Thoracic aorta (tissue), 2 donors: Measurements from ENCODE around the gene MYL6B. TPM values are rescaled to one million over a fixed set of nuclear protein-coding genes. Genes with fewer than 3 reads are reported as not detected.
"Not testable (repeated sequence)": the region's sequence is repeated elsewhere in the genome, so short reads cannot be mapped to it uniquely, and the experiment has no call there.

Experiments used
- ATAC-seq: fragments of 150-250 bp; one replicate; pipeline ENCODE4 v1.8.0; 2017; ENCODE audit warnings: low read depth; ENCODE audit not compliant: insufficient number of reproducible peaks, low FRiP score
- DNase-seq: peaks from one replicate; pipeline ENCODE4 v3.0.0-alpha.2; 2020; ENCODE audit warnings: low spot score
- H3K27ac ChIP-seq, 2 donors: fragments of 200-600 bp; sonication (generic); 1 replicate in 1 of 2; 2 replicates in 1 of 2; pipeline ENCODE4 v1.5.1; 2016; ENCODE audit warnings: mild to moderate bottlenecking in 2 of 2, moderate library complexity in 2 of 2
- H3K27me3 ChIP-seq: fragments of 200-600 bp; sonication (generic); replicated peaks from 2 replicates; pipeline ENCODE4 v1.6.0; 2016; ENCODE audit warnings: mild to moderate bottlenecking; ENCODE audit not compliant: insufficient read depth
- H3K36me3 ChIP-seq: fragments of 200-600 bp; sonication (generic); one replicate; pipeline ENCODE4 v1.5.1; 2016
- H3K4me1 ChIP-seq, 2 donors: fragments of 200-600 bp; sonication (generic); 1 replicate in 1 of 2; 2 replicates in 1 of 2; pipeline versions ENCODE4 v1.5.1 to v1.6.0; 2016; ENCODE audit warnings: low read depth in 2 of 2, mild to moderate bottlenecking in 1 of 2; ENCODE audit not compliant: control insufficient read depth in 1 of 2
- H3K4me3 ChIP-seq: fragments of 200-600 bp; sonication (generic); 2 replicates; pipeline ENCODE4 v1.5.1; 2016; ENCODE audit warnings: mild to moderate bottlenecking
- H3K9me3 ChIP-seq: fragments of 200-600 bp; sonication (generic); 2 replicates; pipeline ENCODE4 v1.5.1; 2016
- CTCF ChIP-seq: fragments of 200-600 bp; sonication (generic); IDR thresholded peaks from one replicate; pipeline ENCODE4 v1.5.1; 2019; ENCODE audit warnings: antibody characterized with exemption
- total RNA-seq, 2 donors: library from RNA; depleted of rRNA; stranded (reverse); fragments of >200 nt; gene quantifications; one replicate each; pipeline versions ENCODE4 v1.1.0 to v1.2.3, GENCODE V29; 2016

MYL6B gene
- total RNA-seq, 2 donors from 2014 or later: 17.1 to 19.1 TPM

GRCh38 chr12:56115329-56115728, 37.1 kb upstream of the MYL6B start:
- Histone ChIP-seq H3K27ac (peak overlapping the region; percentile 97 to 99), H3K36me3 (peaks cover 28% of the 10 kb centered on the region), H3K27me3 (no peaks in the 10 kb centered on the region), H3K9me3 (no peaks in the 10 kb centered on the region), H3K4me3 (peak overlapping the region; percentile 97), H3K4me1 (peaks cover 7 to 26% of the 10 kb centered on the region in 2 donors)
- no peak for TF ChIP-seq CTCF
- no peak for ATAC-seq
- DNase-seq: no peak

GRCh38 chr12:56116267-56117081, 35.9 kb upstream of the MYL6B start, which contains the start of gene RPL41:
Gene RPL41 (plus strand): TSS chr12:56116633.
- ATAC-seq (peak; percentile 75), DNase-seq (peak; percentile 70)
- TF ChIP-seq CTCF: no peak
- Histone ChIP-seq H3K9me3 (no peaks in the 10 kb centered on the region), H3K36me3 (peaks cover 26% of the 10 kb centered on the region), H3K4me3 (peak within 1 kb of the TSS; percentile 97), H3K27me3 (no peaks in the 10 kb centered on the region), H3K27ac (peak within 1 kb of the TSS; percentile 97 to 99), H3K4me1 (peaks cover 7 to 27% of the 10 kb centered on the region in 2 donors)

GRCh38 chr12:56117082-56117706, 35.2 kb upstream of the MYL6B start:
- H3K4me1 ChIP-seq: peaks cover 7 to 27% of the 10 kb centered on the region in 2 donors
- not testable (repeated sequence) for ATAC-seq, DNase-seq, H3K9me3 ChIP-seq, H3K27me3 ChIP-seq
- H3K36me3 ChIP-seq: peaks cover 24% of the 10 kb centered on the region
- H3K4me3 ChIP-seq: peak overlapping the region; percentile 97
- peak overlapping the region; percentile 97 to 99 for H3K27ac ChIP-seq

- Histone ChIP-seq H3K9me3 (no peaks in the 10 kb centered on the region), H3K4me1 (peaks cover 7 to 27% of the 10 kb centered on the region in 2 donors), H3K36me3 (peaks cover 16% of the 10 kb centered on the region), H3K4me3 (peak within 1 kb of the TSS; percentile 97), H3K27me3 (no peaks in the 10 kb centered on the region), H3K27ac (peak within 1 kb of the TSS; percentile 97 to 99)
- peak; percentile 97 for DNase-seq
- no peak for TF ChIP-seq CTCF
- ATAC-seq: peak; percentile 71
Observed at GRCh38 chr12:56117778-56118687, 34.4 kb upstream of the MYL6B start, which contains the start of gene ZC3H10. Gene ZC3H10 (plus strand): TSS chr12:56118266. CDS start chr12:56120563, 2,297 bp downstream.

GRCh38 chr12:56118688-56119357, 33.6 kb upstream of the MYL6B start:
- Histone ChIP-seq H3K27ac (peak overlapping the region; percentile 88 to 99), H3K27me3 (no peaks in the 10 kb centered on the region), H3K36me3 (peaks cover 12% of the 10 kb centered on the region), H3K9me3 (no peaks in the 10 kb centered on the region), H3K4me1 (peaks cover 7 to 27% of the 10 kb centered on the region in 2 donors), H3K4me3 (peak overlapping the region; percentile 97)
- DNase-seq (no peak), ATAC-seq (no peak)
- TF ChIP-seq CTCF: no peak
